Left ventricle myocardium superior (tissue), 1 donor: ENCODE results near the gene NEURL4. TPM values are rescaled to one million over a fixed set of nuclear protein-coding genes. Genes with fewer than 3 reads are reported as not detected.

ENCODE experiments used
- ATAC-seq: fragments of 200-7000 bp; cut with Tn5 transposase; one replicate; pipeline ENCODE4 v1.9.1; 2020; ENCODE audit warnings: mild to moderate bottlenecking, moderate library complexity
- DNase-seq: peaks from one replicate; pipeline ENCODE4 v3.0.0-alpha.2; 2020
- intact Hi-C: fragments of 100-400 bp; cut with micrococcal nuclease; formaldehyde crosslinking; loops from one replicate; pipeline ENCODE4 v1.11.0; 2022
- total RNA-seq: library from RNA; stranded (reverse); fragmentation: NEBNext Ultra II Directional; extraction: Animal tissue kit (Norgen Biotek cat#: 25700); gene quantifications from one replicate; pipeline ENCODE4 v1.2.1, GENCODE V29; 2021
- donor health status: DM: no; HTN: yes; CAD: no; lungs with severe emphysema.

NEURL4 gene
- total RNA-seq, 1 donor from 2014 or later, result 34.7 TPM

- no peak for DNase-seq
- no peak for ATAC-seq
- intact Hi-C loops, result no loop called here
Observed at GRCh38 chr17:7327056-7327455, 2.1 kb downstream of the NEURL4 start.

- intact Hi-C loops, result no loop called here
- DNase-seq (no peak), ATAC-seq (no peak)
Observed at GRCh38 chr17:7326186-7326585, 2.9 kb downstream of the NEURL4 start.

GRCh38 chr17:7325031-7325528, 4.1 kb downstream of the NEURL4 start:
- DNase-seq (no peak), ATAC-seq (no peak)
- intact Hi-C loops, result no loop called here

GRCh38 chr17:7324438-7324779, 4.7 kb downstream of the NEURL4 start:
- intact Hi-C loops, result no loop called here
- no peak for DNase-seq
- ATAC-seq, result no peak

GRCh38 chr17:7323731-7324437, 5.3 kb downstream of the NEURL4 start:
- DNase-seq (peak; percentile 72), ATAC-seq (peak; percentile 20)
- intact Hi-C loops, result no loop called here

GRCh38 chr17:7322520-7323194, 6.5 kb downstream of the NEURL4 start:
- DNase-seq (no peak), ATAC-seq (no peak)
- intact Hi-C loops, result no loop called here

- intact Hi-C loops, result no loop called here
- DNase-seq, result no peak
- ATAC-seq, result no peak
Observed at GRCh38 chr17:7321466-7321865, 7.7 kb downstream of the NEURL4 start.

GRCh38 chr17:7318121-7318860, 10.8 kb downstream of the NEURL4 start:
- ATAC-seq, result no peak
- intact Hi-C loops, result no loop called here

GRCh38 chr17:7317161-7317803, 11.9 kb downstream of the NEURL4 start:
- DNase-seq (no peak), ATAC-seq (no peak)
- intact Hi-C loops, result no loop called here

More at GRCh38 chr17:7318121-7318860, 10.8 kb downstream of the NEURL4 start:
- no peak for DNase-seq

- peak; percentile 6 for ATAC-seq
- DNase-seq, result no peak
- intact Hi-C loops, result no loop called here
Observed at GRCh38 chr17:7315570-7316235, 13.4 kb downstream of the NEURL4 start.

GRCh38 chr17:7314719-7315569, 14.2 kb downstream of the NEURL4 start, which contains the start of gene GPS2:
GPS2 (minus strand) TSS chr17:7315360; CDS start chr17:7315052, 308 bp downstream.
- DNase-seq, result peak; percentile 96
- intact Hi-C loops, result no loop called here
- peak; percentile 89 for ATAC-seq

- intact Hi-C loops, result no loop called here
- no peak for ATAC-seq
- DNase-seq, result no peak
Observed at GRCh38 chr17:7313890-7314718, 15.0 kb downstream of the NEURL4 start.

GRCh38 chr17:7313088-7313889, 15.8 kb downstream of the NEURL4 start:
- intact Hi-C loops, result no loop called here
- no peak for ATAC-seq
- no peak for DNase-seq

- no peak for DNase-seq
- no peak for ATAC-seq
- intact Hi-C loops, result no loop called here
Observed at GRCh38 chr17:7312432-7313087, 16.6 kb downstream of the NEURL4 start.

GRCh38 chr17:7311110-7311705, 17.9 kb downstream of the NEURL4 start:
- intact Hi-C loops, result no loop called here
- ATAC-seq (no peak), DNase-seq (no peak)

GRCh38 chr17:7309628-7310027, 19.5 kb downstream of the NEURL4 start:
- intact Hi-C loops, result no loop called here
- no peak for ATAC-seq
- no peak for DNase-seq
